Stimulated activated CD4-positive, alpha-beta T cell treated with anti-CD3 and anti-CD28 coated beads, Interleukin-2, amount 100 ng/mL, for 24 hours (primary cell): ENCODE data around the gene LPAR3.

ENCODE experiments used
- DNase-seq, 2 donors: peaks; one replicate each; pipeline ENCODE4 v3.0.0-alpha.2; 2020

The LPAR3 gene

GRCh38 chr1:84773195-84773594 is 119.8 kb downstream of the LPAR3 start:
- peak in 1 of 2 donors; percentile 11 for DNase-seq

GRCh38 chr1:84772428-84772943 is 120.5 kb downstream of the LPAR3 start:
- peak; percentile 65 to 72 for DNase-seq

GRCh38 chr1:84771895-84772294 is 121.1 kb downstream of the LPAR3 start:
- no peak for DNase-seq

GRCh38 chr1:84770481-84770880 is 122.5 kb downstream of the LPAR3 start:
- no peak for DNase-seq

- DNase-seq, result no peak
Observed at GRCh38 chr1:84769636-84770035, 123.4 kb downstream of the LPAR3 start.

GRCh38 chr1:84768634-84769033 is 124.4 kb downstream of the LPAR3 start:
- DNase-seq, result no peak

GRCh38 chr1:84763912-84764680 is 128.9 kb downstream of the LPAR3 start:
- DNase-seq, result no peak

GRCh38 chr1:84762664-84763063 is 130.3 kb downstream of the LPAR3 start:
- no peak for DNase-seq
